HG02840 (cell line): ENCODE results near the gene RAB6B.
"Not testable (repeated sequence)": the region's sequence is repeated elsewhere in the genome, so short reads cannot be mapped to it uniquely, and the experiment has no call there.

Experiments
- ATAC-seq: cut with Tn5 transposase; IDR thresholded peaks from one replicate; pipeline ENCODE4 v1.9.1; 2021; ENCODE audit warnings: mild to moderate bottlenecking, moderate library complexity, moderate number of reproducible peaks; ENCODE audit not compliant: unreplicated experiment, low FRiP score

RAB6B gene

GRCh38 chr3:133824961-133825485, 70.7 kb downstream of the RAB6B start:
- ATAC-seq = no peak

- no peak for ATAC-seq
Measured at GRCh38 chr3:133821767-133822638, 73.7 kb downstream of the RAB6B start.

DNA sequence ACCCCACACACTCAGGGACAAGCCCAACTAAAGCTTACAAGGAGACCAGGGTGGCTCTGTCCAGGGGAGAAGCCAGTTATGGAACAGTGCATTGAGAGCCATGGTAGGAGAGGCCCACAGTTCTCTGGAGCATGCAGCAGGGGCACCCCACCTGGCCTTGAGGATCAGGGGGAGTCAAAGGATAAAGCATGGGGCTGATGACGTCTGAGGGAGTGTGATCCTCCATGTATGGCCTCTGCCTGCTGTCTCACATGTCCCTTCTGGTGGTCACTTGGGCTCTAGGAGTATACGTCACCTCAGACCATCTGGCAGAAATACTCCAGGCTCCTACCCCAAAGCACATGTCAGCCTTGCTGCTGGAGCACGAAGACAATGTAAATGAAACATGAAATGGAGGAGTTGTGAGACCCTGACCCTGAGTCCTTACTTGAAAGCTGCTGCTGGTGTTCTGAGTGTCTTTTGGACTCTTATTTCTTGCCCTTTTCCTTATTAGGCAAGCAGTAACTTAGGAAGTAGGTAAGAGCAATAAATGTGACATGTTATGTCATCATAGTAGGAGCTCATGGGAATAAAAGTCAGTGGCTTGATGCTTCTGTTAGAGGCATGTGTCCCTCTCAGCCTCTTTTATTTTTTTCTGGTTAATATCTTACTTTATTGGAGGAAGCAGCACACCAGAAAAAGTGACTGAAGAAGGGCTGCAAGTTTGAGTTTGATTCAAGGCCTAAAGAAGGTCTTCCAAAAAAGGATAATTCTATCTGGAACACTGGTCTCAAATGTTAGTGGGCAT, 74.6 kb downstream of the RAB6B start:
- ATAC-seq = no peak

- ATAC-seq = no peak
Measured at GRCh38 chr3:133820129-133820528, 75.6 kb downstream of the RAB6B start.

- no peak for ATAC-seq
Measured at GRCh38 chr3:133815386-133815785, 80.3 kb downstream of the RAB6B start.

- ATAC-seq = no peak
Measured at GRCh38 chr3:133812872-133813271, 82.8 kb downstream of the RAB6B start.

GRCh38 chr3:133805702-133806475, 89.8 kb downstream of the RAB6B start, which contains the start of gene SRPRB:
Gene SRPRB, plus strand, starts transcription at chr3:133805815. Its CDS starts 34 bp downstream, at chr3:133805849.
- ATAC-seq = peak; percentile 98

DNA sequence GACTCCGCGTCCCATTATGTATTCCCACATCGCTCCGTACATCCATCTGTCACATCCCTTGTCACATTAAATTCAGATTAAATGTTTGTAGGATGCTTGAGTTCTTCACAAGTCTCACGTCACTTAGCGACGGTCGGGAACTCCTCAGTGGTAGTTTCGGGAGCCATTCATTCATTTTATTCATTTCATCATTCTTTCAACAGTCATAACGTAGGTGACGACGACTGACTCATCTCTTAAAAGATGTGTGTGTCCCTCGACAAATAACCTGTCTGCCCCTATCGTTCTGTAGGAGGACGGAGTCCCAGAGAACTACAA, 90.3 kb downstream of the RAB6B start:
- no peak for ATAC-seq

DNA sequence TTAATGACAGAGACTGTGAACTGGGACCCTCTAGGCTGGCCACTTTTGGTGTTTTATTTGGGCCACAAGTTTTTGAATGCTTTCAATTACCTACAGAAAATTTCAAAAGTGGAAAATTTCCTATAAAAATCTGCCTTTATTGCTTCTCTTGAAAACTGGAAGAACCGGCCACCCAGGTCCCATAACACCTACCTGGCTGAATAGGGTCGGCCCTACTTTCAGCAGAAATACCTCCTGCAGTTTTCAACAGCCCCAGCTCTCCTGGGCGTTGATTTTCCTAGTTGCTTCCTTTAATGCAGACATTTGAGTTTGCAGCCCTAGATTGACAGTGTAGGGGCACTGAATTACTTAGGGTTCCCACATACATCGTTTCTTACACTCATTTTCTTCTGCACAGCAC, 90.8 kb downstream of the RAB6B start:
- no peak for ATAC-seq

DNA sequence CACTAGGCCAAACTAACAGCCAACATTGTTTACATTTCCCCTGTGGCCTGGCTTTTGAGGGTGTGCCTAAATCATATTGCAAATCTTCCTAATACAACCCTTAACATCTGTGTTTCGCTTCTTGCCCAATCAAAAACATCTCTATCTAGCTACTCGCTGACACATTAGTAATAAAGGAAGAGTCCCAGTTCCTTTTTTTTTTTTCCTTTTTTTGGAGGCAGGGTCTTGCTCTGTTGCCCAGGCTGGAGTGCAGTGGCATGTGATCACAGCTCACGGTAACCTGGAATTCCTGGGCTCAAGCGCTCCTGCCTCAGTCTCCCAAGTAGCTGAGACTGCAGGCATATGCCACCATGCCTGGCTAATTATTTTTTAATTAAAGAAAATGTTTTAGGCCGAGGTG, 92.2 kb downstream of the RAB6B start:
- ATAC-seq = no peak

- ATAC-seq = no peak
Measured at GRCh38 chr3:133799794-133800585, 95.7 kb downstream of the RAB6B start.

- ATAC-seq = no peak
Measured at GRCh38 chr3:133797396-133798105, 98.1 kb downstream of the RAB6B start.

- ATAC-seq = no peak
Measured at GRCh38 chr3:133792171-133792763, 103.4 kb downstream of the RAB6B start.

- no peak for ATAC-seq
Measured at GRCh38 chr3:133788024-133788423, 107.7 kb downstream of the RAB6B start.

- ATAC-seq = no peak
Measured at GRCh38 chr3:133783762-133784161, 111.9 kb downstream of the RAB6B start.

DNA sequence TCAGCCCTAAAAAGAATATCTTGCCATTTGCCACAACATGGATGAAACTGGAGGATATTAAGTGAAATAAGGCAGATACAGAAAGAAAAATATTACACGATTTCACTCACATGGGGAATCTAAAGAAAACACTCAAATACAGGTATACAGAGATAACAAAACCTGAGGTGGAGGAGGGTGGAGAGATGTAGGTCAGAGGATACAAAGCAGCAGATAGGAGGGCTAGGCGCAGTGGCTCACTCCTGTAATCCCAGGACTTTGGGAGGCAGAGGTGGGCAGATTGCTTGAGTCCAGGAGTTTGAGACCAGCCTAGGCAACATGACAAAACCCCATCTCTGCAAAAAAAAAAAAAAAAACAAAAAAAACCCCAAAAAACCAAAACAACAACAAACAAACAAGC, 113.2 kb downstream of the RAB6B start:
- ATAC-seq = no peak

DNA sequence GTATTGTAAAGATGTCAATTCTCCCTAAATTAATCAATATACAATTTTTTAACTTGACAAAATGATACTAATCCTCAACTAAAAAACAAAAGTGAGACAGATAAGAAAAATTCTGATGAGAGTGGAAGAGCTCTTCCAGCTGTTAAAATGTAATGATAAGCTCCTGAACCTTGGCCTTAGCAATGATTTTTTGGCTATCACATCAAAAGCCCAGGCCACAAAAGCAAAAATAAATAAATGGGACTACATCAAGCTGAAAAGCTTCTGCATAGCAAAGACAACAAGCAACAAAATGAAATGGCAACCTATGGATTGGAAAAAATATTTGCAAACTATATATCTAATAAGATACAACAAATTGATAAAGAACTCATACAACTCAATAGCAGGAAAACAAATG, 114.1 kb downstream of the RAB6B start:
- ATAC-seq = no peak

GRCh38 chr3:133780756-133781155, 114.9 kb downstream of the RAB6B start:
- ATAC-seq = not testable (repeated sequence)

DNA sequence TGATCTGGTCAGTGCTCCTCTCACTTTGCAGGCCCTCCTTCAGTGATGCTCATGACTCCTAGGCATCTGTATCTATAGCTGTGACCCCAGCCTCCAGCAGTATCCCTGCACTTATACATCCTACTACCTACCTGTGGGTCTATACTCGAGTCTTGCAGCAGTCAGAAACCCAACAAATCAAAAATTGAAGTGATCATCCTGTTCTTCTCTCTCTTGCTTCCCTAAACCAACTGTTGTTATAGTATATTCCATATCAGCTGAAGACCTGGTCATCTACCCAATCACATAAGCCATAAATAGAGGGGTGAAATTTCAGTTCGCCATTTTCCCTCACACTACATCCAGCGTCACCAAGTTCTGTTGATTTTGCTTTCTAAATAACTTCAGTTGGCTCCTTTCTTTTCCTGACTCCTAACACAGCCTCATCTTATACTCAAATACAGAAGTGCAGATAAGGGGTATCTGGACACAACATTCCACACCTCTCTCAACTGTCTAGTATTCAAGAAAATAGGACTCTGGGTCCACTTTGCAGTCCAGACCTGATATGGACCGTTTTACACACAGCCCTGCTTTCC, 116.0 kb downstream of the RAB6B start:
- ATAC-seq = no peak
